HG02642 (cell line): Measurements from ENCODE around the gene EAF2.

Source experiments
- ATAC-seq: cut with Tn5 transposase; IDR thresholded peaks from one replicate; pipeline ENCODE4 v1.9.1; 2021; ENCODE audit warnings: mild to moderate bottlenecking; ENCODE audit not compliant: unreplicated experiment, poor library complexity

EAF2 gene

GRCh38 chr3:121834671-121835464, at the start of gene EAF2, which contains the start of gene IQCB1:
EAF2 (plus strand) TSS chr3:121835209; CDS start chr3:121835286, 77 bp downstream.
IQCB1 (minus strand) TSS chr3:121835060; CDS start chr3:121828960, 6,100 bp downstream.
- peak; percentile 99 for ATAC-seq

DNA sequence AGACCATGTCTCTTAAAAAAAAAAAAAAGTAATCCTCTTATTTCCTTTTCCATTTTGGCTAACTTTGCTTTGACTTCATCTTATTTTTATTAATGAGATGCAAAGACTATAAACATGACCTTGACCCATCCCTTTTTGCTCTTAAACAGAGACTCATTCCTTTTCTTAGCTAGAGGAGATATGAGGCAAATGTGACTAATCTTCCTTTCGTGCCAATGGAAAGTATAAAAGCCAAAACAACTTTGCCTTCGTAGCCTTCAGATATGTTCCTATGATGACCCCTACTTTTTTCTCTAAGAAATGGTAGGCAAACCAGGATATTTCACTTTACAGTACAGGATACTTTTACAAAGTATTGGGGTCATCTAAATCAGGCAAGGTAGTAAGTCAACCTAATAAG, 48.5 kb upstream of the EAF2 start:
- ATAC-seq = no peak

DNA sequence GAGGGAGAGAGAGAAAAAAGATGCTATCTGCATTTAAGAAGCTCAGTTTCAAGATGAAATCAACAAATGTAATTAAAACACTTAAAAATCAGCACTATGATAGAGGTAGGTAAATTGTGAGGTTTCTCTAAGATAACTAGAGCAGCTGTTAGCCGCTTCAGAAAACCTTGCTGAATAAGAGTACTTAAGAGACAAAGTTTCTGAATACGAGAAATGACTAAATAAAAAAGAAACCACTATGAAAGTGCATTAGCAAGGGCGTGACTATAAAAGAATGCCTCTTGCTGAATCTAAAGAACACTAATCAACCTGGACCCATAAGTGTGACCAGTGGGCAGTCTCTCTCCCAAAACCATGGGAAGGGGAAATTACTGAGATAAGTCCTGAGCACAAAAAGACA, 41.9 kb upstream of the EAF2 start:
- no peak for ATAC-seq

- ATAC-seq = peak; percentile 53
These were observed 40.6 kb upstream of the EAF2 start for GRCh38 chr3:121794264-121794983.

- no peak for ATAC-seq
These were observed 38.0 kb upstream of the EAF2 start for GRCh38 chr3:121796970-121797369.

DNA sequence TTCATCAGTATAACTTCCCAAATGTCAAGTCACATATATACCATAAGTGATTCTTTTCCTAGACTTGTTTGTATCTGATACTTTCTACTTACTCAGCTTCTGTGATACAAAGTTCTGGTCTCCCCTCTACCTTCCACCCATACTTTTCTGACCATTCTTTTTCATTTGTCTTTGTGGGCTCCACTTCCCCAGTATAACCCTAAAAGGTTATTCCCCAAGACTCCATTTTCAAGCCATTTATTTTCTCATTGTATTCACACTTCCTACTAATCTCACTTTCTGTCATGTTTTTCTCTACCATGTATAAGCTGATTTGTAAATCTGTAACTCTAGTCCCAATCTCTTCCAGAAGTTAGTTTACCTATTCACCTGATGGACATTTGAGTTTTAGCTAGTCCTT, 34.1 kb upstream of the EAF2 start:
- ATAC-seq = no peak

DNA sequence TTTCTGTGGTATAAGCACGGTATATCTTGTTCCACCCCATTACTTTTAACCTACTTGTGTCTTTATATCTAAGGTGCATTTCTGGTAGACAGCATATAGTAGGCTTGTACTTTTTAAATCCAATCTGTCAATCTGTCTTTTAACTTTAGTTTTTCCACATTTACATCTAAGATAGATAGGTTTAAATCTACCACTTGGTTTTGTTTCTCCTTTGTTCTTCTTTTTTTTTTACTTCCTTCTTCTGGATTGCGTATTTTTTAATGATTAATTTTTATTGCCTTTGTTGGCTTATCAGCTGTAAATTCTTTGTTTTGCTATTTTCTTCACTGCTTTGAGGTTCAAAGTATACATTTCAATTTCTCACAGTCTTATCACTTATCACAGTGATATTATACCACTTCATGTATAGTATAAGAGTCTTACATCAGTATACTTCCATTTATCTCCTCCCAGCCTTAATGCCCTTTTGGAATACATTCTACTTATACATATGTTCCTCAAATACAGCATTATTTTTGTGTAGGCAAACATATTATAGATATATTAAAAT, 31.2 kb upstream of the EAF2 start:
- no peak for ATAC-seq

DNA sequence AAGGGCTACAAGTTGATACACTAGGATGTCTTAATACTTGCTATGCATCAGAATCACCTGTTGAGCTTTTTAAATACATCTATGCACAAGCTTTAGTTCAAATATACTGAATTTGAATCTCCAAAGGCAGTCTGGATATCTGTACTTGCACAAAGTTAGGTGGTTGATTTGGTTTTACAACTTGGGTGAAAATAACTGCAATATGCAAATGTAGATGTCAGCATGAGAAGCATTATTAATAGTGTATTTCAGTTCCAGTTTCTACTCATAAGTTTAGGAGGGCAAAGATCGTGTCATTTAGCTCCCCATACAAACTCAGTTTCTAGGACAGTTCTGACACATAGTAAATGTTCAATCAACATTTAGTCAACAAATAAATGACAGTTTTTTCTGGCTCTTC, 25.8 kb upstream of the EAF2 start:
- peak; percentile 96 for ATAC-seq

GRCh38 chr3:121817753-121818152, 17.3 kb upstream of the EAF2 start:
- no peak for ATAC-seq

- no peak for ATAC-seq
These were observed 16.4 kb upstream of the EAF2 start for GRCh38 chr3:121818578-121818977.

- no peak for ATAC-seq
These were observed 15.8 kb upstream of the EAF2 start for GRCh38 chr3:121819236-121819635.

DNA sequence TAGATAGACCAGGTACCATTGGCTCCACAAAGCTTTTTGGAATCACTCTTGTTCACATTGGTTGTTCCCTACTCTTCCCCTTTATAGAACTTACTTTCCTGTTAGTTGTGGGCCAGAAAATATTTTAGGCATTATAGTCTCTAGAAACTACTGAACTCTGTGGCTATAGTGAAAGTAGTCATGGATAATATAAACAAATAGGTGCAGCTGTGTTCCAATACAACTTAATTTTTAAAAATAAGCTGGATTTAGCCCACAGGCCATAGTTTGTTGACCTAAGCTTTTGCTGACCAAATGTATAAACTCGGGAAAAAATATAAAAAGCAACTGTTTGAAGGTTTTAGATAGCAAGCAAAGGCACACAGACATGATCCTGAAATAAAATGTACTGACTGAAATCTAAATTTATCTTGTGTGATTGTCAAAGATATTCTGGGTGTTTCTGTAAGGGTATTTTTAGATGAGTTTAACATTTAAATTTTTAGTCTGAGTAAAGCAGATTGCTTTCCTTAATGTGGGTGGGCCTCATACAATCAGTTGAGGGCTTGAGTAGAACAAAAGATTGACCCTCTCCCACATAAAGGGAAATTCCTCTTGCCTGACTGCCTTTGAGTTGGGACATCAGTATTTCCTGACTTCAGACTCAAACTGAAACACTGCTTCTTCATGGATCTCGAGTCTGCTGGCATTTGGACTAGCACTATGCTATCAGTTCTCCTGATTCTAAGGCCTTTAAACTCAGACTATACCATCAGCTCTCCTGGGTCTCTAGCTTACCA, 13.4 kb upstream of the EAF2 start:
- no peak for ATAC-seq

- no peak for ATAC-seq
These were observed 12.0 kb upstream of the EAF2 start for GRCh38 chr3:121822973-121823372.

DNA sequence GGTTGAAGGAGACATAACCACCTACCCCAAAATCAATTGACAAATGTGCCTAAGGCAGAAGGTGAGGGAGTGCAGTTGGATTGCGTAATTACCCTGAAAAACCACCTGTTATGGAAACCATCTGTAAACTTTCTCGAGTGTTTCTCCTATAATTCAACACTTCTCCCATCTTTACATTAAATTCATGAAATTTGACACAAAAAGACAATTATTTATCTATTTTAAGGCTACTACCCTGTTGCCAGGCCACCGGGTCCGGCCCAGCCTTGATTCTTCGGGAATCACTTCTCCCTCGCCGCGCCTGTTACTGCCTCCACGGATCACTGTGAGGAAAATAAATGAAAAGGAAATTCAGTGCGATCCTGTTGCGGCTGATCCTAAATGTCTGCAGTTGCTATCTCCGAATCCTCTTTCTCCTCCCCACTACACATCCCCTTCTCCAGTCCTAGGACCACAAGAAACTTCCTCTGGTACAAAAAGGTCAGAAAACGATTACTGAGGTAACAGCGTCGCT, 795 bp upstream of the EAF2 start:
- no peak for ATAC-seq

DNA sequence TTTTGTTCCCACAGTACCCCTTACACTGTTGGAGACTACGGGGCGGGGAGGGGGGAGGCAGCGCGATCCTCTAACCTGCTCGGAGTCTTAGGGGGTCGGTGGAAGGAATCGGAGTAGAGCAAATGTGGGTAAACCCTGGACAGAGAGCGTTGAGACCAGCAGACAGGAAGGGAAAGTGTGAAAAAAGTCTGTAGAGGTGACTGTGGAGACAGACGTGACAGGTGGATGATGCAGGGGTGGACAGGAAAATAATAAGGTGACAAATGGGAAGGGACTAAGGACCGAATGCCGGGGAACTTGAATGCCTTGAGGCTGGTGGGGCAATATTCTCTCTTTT, 424 bp downstream of the EAF2 start:
- peak; percentile 18 for ATAC-seq

- no peak for ATAC-seq
These were observed 1.1 kb downstream of the EAF2 start for GRCh38 chr3:121836064-121836463.

DNA sequence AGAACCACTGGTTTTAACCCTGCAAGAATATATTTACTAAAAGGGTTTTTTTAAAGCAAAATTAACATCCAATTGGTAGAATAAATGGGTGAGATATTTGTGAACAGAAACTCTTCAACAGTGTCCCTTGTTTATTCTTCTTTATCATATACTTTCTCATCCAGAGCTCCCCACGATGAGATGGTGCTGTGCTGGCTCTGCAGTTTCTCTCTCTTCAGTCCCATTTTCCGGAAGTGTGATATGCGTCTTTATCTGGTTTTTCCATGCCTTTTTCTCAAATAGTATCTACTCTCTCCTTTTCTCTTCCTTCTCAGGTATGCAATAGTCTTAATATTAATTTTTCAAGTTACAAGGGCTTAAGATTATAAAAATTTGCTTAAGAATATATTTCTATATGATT, 1.5 kb downstream of the EAF2 start:
- no peak for ATAC-seq

DNA sequence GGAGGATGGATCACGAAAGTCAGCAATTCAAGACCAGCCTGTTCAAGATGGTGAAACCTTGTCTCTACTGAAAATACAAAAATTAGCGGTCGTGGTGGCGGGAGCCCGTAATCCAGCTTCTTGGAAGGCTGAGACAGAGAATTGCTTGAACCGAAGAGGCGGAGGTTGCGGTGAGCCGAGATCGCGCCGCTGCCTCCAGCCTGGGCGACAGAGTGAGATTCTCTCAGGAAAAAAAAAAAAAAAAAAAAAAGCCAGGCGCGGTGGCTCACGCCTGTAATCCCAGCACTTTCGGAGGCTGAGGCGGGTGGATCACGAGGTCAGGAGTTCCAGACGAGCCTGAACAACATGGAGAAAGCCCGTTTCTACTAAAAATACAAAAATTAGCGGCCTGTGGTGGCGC, 5.0 kb downstream of the EAF2 start:
- no peak for ATAC-seq

- no peak for ATAC-seq
These were observed 9.9 kb downstream of the EAF2 start for GRCh38 chr3:121844892-121845291.

GRCh38 chr3:121852256-121852655, 17.2 kb downstream of the EAF2 start:
- ATAC-seq = no peak

- no peak for ATAC-seq
These were observed 20.5 kb downstream of the EAF2 start for GRCh38 chr3:121855555-121855954.
